NB4 (cell line): ENCODE results near the gene PSAT1.

Experiments
- DNase-seq: peaks from one replicate; pipeline ENCODE4 v3.0.0; 2010; ENCODE audit warnings: low read depth
- H3K4me3 ChIP-seq: one replicate; pipeline ENCODE4 v1.5.1; 2011; ENCODE audit warnings: mild to moderate bottlenecking, low read depth, low read length, moderate library complexity
- CTCF ChIP-seq: IDR thresholded peaks from one replicate; pipeline ENCODE4 v1.5.1; 2012; ENCODE audit warnings: low read depth, low read length
- MAX ChIP-seq: IDR thresholded peaks from 2 replicates; pipeline ENCODE4 v1.6.1; 2011; ENCODE audit warnings: low read depth, low read length
- MYC ChIP-seq: IDR thresholded peaks from 2 replicates; pipeline ENCODE4 v1.6.1; 2011; ENCODE audit warnings: low read depth, low read length
- POLR2A ChIP-seq: IDR thresholded peaks from 2 replicates; pipeline ENCODE4 v1.6.1; 2011; ENCODE audit warnings: mild to moderate bottlenecking; ENCODE audit not compliant: insufficient read length; ENCODE audit errors: extremely low read depth

Gene PSAT1

GRCh38 chr9:78296893-78297671 lies at the start of gene PSAT1:
TSS of gene PSAT1 (plus strand) at chr9:78297125. CDS start at chr9:78297211, 86 bp downstream.
- DNase-seq, result peak; percentile 97
- peak; percentile 55 for TF ChIP-seq POLR2A
- TF ChIP-seq CTCF, result no peak
- TF ChIP-seq MAX, result no peak; the same call in none of the 2 replicates
- peak; percentile 9 for TF ChIP-seq MYC

GRCh38 chr9:78248635-78249034 lies 48.3 kb upstream of the PSAT1 start:
- H3K4me3 ChIP-seq, result no peak overlapping the region
- TF ChIP-seq POLR2A (no peak), MAX (no peak), CTCF (no peak), MYC (no peak)
- DNase-seq, result no peak

More at GRCh38 chr9:78296893-78297671, at the start of gene PSAT1:
- H3K4me3 ChIP-seq, result peak within 1 kb of the TSS; percentile 85

GRCh38 chr9:78249542-78249941 lies 47.4 kb upstream of the PSAT1 start:
- no peak for DNase-seq
- no peak overlapping the region for H3K4me3 ChIP-seq
- TF ChIP-seq MAX (no peak), MYC (no peak), POLR2A (no peak), CTCF (no peak)

- no peak overlapping the region for H3K4me3 ChIP-seq
- TF ChIP-seq POLR2A (no peak), MYC (no peak), CTCF (no peak), MAX (no peak)
- DNase-seq, result no peak
Observed at GRCh38 chr9:78252616-78253015, 44.3 kb upstream of the PSAT1 start.

GRCh38 chr9:78253285-78253684 lies 43.6 kb upstream of the PSAT1 start:
- DNase-seq, result no peak
- no peak for TF ChIP-seq CTCF
- TF ChIP-seq POLR2A, result no peak
- no peak for TF ChIP-seq MAX
- TF ChIP-seq MYC, result no peak
- no peak overlapping the region for H3K4me3 ChIP-seq
